GM12875 (cell line): ENCODE measurements around the gene MACF1.

Source experiments
- H3K4me3 ChIP-seq: one replicate; pipeline ENCODE4 v1.5.1; 2011; ENCODE audit warnings: low read depth, low read length, control low read depth
- CTCF ChIP-seq: IDR thresholded peaks from 2 replicates; pipeline ENCODE4 v1.5.1; 2011; ENCODE audit warnings: low read depth, mild to moderate bottlenecking, control low read depth, inconsistent platforms, low read length, moderate library complexity, borderline replicate concordance; ENCODE audit not compliant: insufficient read depth

Gene MACF1

GRCh38 chr1:39173119-39173994 is 31.1 kb upstream of the MACF1 start:
- no peak overlapping the region for H3K4me3 ChIP-seq
- TF ChIP-seq CTCF = no peak

GRCh38 chr1:39173995-39174380 is 30.5 kb upstream of the MACF1 start:
- no peak overlapping the region for H3K4me3 ChIP-seq
- TF ChIP-seq CTCF = no peak

GRCh38 chr1:39174390-39175081 is 30.0 kb upstream of the MACF1 start:
- H3K4me3 ChIP-seq = no peak overlapping the region
- no peak for TF ChIP-seq CTCF

GRCh38 chr1:39177706-39178105 is 26.8 kb upstream of the MACF1 start:
- TF ChIP-seq CTCF = no peak
- no peak overlapping the region for H3K4me3 ChIP-seq

- no peak overlapping the region for H3K4me3 ChIP-seq
Measured at GRCh38 chr1:39178541-39179431, 25.7 kb upstream of the MACF1 start.

GRCh38 chr1:39181311-39181710 is 23.2 kb upstream of the MACF1 start:
- no peak for TF ChIP-seq CTCF
- no peak overlapping the region for H3K4me3 ChIP-seq

More at GRCh38 chr1:39178541-39179431, 25.7 kb upstream of the MACF1 start:
- no peak for TF ChIP-seq CTCF
